HG02884 (cell line): Measurements from ENCODE around the gene SEMA7A.
"Not testable (repeated sequence)": the region's sequence is repeated elsewhere in the genome, so short reads cannot be mapped to it uniquely, and the experiment has no call there.

Source experiments
- ATAC-seq: cut with Tn5 transposase; IDR thresholded peaks from one replicate; pipeline ENCODE4 v1.9.1; 2021; ENCODE audit warnings: mild to moderate bottlenecking, moderate library complexity; ENCODE audit not compliant: unreplicated experiment

SEMA7A gene

DNA sequence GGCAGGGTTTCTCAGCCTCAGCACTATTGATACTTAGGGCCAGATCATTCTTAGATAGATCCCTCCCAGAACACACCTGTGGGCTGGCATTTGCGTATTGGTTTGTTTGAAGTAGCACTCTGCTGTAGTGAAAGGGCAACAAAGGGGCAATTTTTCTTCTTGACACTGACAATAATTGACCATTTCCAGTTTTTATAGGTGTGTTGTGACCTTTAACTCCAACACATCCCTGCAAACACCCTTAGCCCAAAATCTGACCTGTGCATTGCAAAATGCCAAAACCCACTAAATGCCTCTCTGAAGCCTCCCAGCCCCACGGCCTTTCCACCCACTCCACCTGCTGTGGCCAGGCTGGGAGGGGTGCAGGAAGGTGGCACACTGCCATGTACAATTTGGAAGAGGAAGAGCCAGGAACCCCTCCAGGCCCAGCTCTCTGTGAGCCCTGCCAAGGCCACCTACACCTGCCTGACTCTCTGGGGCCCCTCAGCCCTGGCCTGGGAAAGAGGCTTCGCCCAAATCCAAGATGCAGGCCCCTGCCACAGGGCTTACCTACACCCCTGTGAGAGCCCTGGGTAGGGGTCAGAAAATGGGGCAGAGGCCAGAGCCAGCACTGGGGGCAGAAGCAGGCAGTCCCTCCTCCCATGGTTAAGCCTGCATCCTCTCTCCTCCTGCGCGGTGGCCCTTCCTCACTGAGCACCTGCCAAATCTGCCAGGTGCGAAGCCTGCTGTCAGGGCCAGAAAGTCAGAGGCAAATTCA is 56.8 kb downstream of the SEMA7A start:
- ATAC-seq = no peak

DNA sequence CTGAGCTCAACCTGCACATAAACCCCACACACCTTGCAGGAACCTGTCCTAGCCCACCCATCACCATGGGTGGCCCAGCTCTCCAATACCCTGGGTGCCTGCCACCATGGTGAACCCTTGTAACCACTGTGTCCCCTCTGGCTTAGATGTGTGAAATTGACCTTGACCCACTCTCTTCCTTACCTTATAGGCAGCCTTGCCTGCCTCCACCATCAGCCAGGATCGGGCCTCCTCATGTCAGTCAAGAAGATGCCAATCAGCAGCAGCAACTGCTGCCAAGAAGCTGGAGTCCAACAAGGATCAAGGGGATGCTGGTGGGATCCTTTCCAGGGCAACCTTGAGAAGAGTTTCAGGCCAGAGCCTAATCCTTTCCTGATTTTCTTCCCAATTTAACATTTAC is 57.5 kb downstream of the SEMA7A start:
- ATAC-seq = no peak

- no peak for ATAC-seq
Observed at GRCh38 chr15:74375303-74375693, 58.5 kb downstream of the SEMA7A start.

DNA sequence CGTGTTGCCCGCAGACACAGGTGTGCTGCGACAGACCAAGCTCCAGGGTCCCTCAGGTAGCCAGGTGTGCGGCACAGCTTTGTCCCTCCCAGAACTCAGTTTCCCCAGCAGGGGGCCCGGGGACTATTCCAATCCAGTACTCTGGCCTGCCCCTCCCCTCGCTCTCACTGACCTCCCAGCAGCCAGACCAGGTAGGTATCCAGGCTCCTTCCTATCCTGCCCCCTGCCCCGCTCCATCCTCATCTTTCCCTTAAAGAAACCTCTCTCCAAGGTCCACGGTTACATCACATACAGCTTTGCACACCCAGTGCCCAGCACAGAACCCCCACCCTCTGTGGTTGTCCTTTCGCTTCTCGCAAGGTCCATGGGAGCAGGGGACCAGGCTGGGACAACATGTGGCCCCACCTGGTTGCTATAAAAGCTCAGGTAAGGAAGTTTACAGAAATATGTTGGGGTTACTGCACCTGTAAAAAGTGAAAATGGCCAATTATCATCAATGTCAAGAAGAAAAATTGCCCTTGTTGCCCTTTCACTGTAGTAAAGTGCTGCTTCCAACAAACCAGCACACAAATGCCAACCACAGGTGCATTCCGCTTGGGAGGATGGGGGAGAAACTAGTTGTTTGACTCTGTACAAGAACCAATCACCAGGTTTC is 59.0 kb downstream of the SEMA7A start:
- no peak for ATAC-seq

- ATAC-seq = peak; percentile 61
Observed at GRCh38 chr15:74373731-74374647, 59.8 kb downstream of the SEMA7A start.

DNA sequence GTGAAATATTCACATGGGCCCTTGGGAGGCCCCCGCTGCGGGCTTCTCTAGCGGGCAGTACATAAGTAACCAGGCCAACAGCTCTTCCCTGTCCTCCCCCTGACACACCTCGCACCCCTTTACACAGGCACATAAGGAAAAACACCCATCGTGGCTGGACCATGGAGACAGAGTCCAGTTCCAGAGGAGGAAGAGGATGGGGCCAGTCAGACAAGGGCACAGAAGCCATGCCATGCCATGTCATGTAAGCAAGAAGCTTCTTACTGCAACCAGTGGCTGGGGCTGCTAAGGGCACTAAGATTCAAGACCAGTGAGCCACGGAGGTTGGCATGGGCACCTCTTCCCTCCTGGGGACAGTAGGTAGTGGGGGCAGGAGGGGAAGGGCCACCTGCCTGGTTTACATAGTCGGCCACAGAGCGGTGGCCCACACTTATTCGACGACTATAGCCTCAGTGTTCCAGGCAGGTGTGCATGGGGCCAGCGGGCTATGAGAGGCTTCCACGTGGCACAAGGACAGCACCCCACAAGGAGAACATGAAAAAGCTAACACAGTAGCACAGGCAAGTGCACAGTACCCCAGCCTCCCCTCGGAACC is 60.6 kb downstream of the SEMA7A start:
- ATAC-seq = no peak

GRCh38 chr15:74370471-74370870 is 63.3 kb downstream of the SEMA7A start:
- ATAC-seq = no peak

GRCh38 chr15:74369756-74370155 is 64.0 kb downstream of the SEMA7A start:
- ATAC-seq = no peak

- no peak for ATAC-seq
Observed at GRCh38 chr15:74369084-74369745, 64.5 kb downstream of the SEMA7A start.

DNA sequence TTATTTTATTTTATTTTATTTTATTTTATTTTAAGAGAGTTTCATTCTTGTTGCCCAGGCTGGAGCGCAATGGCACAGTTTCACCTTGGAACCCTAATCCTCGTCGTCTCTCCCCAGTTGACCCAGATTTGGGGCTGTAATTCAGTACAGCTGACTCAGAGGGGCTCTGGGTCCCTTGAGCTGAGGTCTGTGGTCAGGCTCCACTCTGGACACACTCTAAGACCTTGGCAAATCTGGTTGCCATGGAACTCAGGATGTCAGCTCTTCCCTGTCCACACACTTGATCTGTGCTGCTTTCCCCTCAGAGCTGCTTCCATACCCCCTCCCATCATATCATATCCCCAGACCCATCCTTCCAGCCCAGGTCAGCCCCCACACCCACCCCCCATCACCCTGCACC is 65.6 kb downstream of the SEMA7A start:
- ATAC-seq = no peak

GRCh38 chr15:74367296-74367854 is 66.4 kb downstream of the SEMA7A start, which contains the start of gene CYP11A1:
CYP11A1 (minus strand) TSS chr15:74367646; CDS start chr15:74367585, 61 bp downstream.
- ATAC-seq = no peak

- ATAC-seq = no peak
Observed at GRCh38 chr15:74365598-74366445, 67.9 kb downstream of the SEMA7A start.

GRCh38 chr15:74364936-74365597 is 68.7 kb downstream of the SEMA7A start:
- no peak for ATAC-seq

DNA sequence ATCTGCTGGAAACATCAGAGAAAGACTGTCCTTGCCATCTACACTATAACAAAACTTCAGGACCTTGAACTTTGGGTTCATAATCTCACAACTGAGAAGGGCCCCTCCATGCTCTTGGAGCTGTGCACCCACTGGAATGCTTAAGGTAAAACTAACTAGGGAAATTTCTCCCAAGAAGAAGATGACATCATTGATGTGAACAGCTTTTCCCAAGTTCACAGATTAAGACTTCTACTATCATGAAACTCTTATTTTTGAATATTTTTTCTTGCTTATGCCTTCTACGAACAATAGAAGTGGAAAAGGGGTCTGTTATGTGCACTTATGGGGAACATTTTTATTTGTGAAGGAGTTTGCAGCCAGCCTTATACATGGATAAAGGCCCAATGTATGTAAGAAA is 71.3 kb downstream of the SEMA7A start:
- ATAC-seq = no peak

DNA sequence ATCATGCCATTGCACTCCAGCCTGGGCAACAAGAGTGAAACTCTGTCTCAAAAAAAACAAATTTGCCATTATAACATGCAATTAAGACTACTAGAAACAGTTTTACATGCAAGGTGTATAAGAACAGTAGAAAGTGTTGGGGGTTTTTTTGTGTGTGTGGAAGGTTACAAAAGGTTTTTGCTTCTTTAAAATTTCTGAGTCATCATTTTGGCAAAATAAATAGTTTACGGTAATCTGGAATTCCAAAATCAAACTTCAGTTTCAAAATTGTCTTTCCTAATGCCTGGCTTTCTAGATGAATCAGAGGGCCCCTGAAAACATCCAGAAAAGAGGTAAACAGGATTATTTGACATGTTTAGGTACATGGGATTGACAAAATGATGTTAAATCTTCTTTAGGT is 72.9 kb downstream of the SEMA7A start:
- ATAC-seq = not testable (repeated sequence)

GRCh38 chr15:74359376-74359775 is 74.4 kb downstream of the SEMA7A start:
- ATAC-seq = not testable (repeated sequence)
